ENCODE data around the gene RALGPS1.

RALGPS1 gene

DNA sequence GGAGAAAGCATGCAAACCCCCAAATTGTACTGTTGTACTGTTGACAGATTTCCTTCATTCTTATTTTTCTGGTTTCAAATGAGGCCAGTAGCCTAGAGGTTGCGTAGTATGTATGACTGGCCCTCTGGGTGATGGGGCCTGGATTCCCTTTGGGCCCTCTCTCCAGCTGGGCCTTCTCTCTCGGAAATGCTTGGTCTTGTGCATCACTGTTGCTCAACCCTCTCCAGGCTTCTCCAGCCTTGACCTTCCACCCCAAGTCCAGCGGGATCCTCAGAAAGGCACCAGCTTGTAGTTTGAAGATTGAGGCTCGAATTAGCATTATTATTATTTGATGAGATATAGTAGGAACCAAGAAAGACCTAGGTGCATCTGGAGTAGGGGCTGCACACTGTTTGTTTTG, 120.8 kb downstream of the RALGPS1 start:
- Histone ChIP-seq H3F3A (ENCODE audit: control insufficient read depth, insufficient read depth) (no peaks in the 10 kb centered on the region), H3K27me3 (ENCODE audit: control insufficient read depth, low read length) (no peaks in the 10 kb centered on the region), H3K9me2 (replicated peaks; ENCODE audit: control insufficient read depth, low read length) (no peaks in the 10 kb centered on the region), H3K9me3 (ENCODE audit: control insufficient read depth, insufficient read depth, low read length) (no peaks in the 10 kb centered on the region), H3K4me1 (ENCODE audit: control insufficient read depth, low read length) (no peaks in the 10 kb centered on the region), H3K79me2 (ENCODE audit: control insufficient read depth, low read length) (no peaks in the 10 kb centered on the region), H3K36me3 (ENCODE audit: control insufficient read depth, low read length) (no peaks in the 10 kb centered on the region), H3K4me2 (ENCODE audit: low read length) (no peak overlapping the region), H3K27ac (ENCODE audit: low read depth, low read length) (no peak overlapping the region), H4K20me1 (ENCODE audit: control insufficient read depth, insufficient read depth, low read depth, low read length) (no peaks in the 10 kb centered on the region), H3K4me3 (ENCODE audit: low read length) (no peak overlapping the region)
- TF ChIP-seq, protein P1, sequence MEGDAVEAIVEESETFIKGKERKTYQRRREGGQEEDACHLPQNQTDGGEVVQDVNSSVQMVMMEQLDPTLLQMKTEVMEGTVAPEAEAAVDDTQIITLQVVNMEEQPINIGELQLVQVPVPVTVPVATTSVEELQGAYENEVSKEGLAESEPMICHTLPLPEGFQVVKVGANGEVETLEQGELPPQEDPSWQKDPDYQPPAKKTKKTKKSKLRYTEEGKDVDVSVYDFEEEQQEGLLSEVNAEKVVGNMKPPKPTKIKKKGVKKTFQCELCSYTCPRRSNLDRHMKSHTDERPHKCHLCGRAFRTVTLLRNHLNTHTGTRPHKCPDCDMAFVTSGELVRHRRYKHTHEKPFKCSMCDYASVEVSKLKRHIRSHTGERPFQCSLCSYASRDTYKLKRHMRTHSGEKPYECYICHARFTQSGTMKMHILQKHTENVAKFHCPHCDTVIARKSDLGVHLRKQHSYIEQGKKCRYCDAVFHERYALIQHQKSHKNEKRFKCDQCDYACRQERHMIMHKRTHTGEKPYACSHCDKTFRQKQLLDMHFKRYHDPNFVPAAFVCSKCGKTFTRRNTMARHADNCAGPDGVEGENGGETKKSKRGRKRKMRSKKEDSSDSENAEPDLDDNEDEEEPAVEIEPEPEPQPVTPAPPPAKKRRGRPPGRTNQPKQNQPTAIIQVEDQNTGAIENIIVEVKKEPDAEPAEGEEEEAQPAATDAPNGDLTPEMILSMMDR (IDR thresholded peaks at IDR 0.05; ENCODE audit: low read depth, low read length, poor library complexity, severe bottlenecking), result no peak
- no peak for TF ChIP-seq EZH2phosphoT487 (IDR thresholded peaks at IDR 0.05; ENCODE audit: borderline replicate concordance, low read length)

- no peaks in the 10 kb centered on the region for H3K36me3 ChIP-seq (ENCODE audit: control insufficient read depth, low read length)
- no peaks in the 10 kb centered on the region for H3K4me1 ChIP-seq (ENCODE audit: control insufficient read depth, low read length)
- TF ChIP-seq EZH2phosphoT487 (IDR thresholded peaks at IDR 0.05; ENCODE audit: borderline replicate concordance, low read length), result no peak
- TF ChIP-seq, protein P1 (IDR thresholded peaks at IDR 0.05; ENCODE audit: low read depth, low read length, poor library complexity, severe bottlenecking), result no peak
- H3K4me3 ChIP-seq (ENCODE audit: low read length), result no peak overlapping the region
- no peaks in the 10 kb centered on the region for H3K9me3 ChIP-seq (ENCODE audit: control insufficient read depth, insufficient read depth, low read length)
- H3K27me3 ChIP-seq (ENCODE audit: control insufficient read depth, low read length), result no peaks in the 10 kb centered on the region
- no peak overlapping the region for H3K27ac ChIP-seq (ENCODE audit: low read depth, low read length)
- no peaks in the 10 kb centered on the region for H3F3A ChIP-seq (ENCODE audit: control insufficient read depth, insufficient read depth)
- H4K20me1 ChIP-seq (ENCODE audit: control insufficient read depth, insufficient read depth, low read depth, low read length), result no peaks in the 10 kb centered on the region
- no peaks in the 10 kb centered on the region for H3K9me2 ChIP-seq (replicated peaks; ENCODE audit: control insufficient read depth, low read length)
- H3K79me2 ChIP-seq (ENCODE audit: control insufficient read depth, low read length), result no peaks in the 10 kb centered on the region
- no peak overlapping the region for H3K4me2 ChIP-seq (ENCODE audit: low read length)
Measured at GRCh38 chr9:127035948-127036347, 121.4 kb downstream of the RALGPS1 start.

- Histone ChIP-seq H3K9me2 (replicated peaks; ENCODE audit: control insufficient read depth, low read length) (no peaks in the 10 kb centered on the region), H3K4me1 (ENCODE audit: control insufficient read depth, low read length) (no peaks in the 10 kb centered on the region), H3K4me2 (ENCODE audit: low read length) (no peak overlapping the region), H3K9me3 (ENCODE audit: control insufficient read depth, insufficient read depth, low read length) (no peaks in the 10 kb centered on the region), H4K20me1 (ENCODE audit: control insufficient read depth, insufficient read depth, low read depth, low read length) (no peaks in the 10 kb centered on the region), H3K27ac (ENCODE audit: low read depth, low read length) (no peak overlapping the region), H3F3A (ENCODE audit: control insufficient read depth, insufficient read depth) (no peaks in the 10 kb centered on the region), H3K36me3 (ENCODE audit: control insufficient read depth, low read length) (no peaks in the 10 kb centered on the region), H3K79me2 (ENCODE audit: control insufficient read depth, low read length) (no peaks in the 10 kb centered on the region), H3K4me3 (ENCODE audit: low read length) (no peak overlapping the region), H3K27me3 (ENCODE audit: control insufficient read depth, low read length) (no peaks in the 10 kb centered on the region)
- TF ChIP-seq, protein P1 (IDR thresholded peaks at IDR 0.05; ENCODE audit: low read depth, low read length, poor library complexity, severe bottlenecking), result no peak
- TF ChIP-seq EZH2phosphoT487 (IDR thresholded peaks at IDR 0.05; ENCODE audit: borderline replicate concordance, low read length), result no peak
Measured at GRCh38 chr9:127036437-127036836, 121.9 kb downstream of the RALGPS1 start.

GRCh38 chr9:127038531-127038930, 123.9 kb downstream of the RALGPS1 start:
- H4K20me1 ChIP-seq (ENCODE audit: control insufficient read depth, insufficient read depth, low read depth, low read length), result no peaks in the 10 kb centered on the region
- no peaks in the 10 kb centered on the region for H3K9me3 ChIP-seq (ENCODE audit: control insufficient read depth, insufficient read depth, low read length)
- H3K4me3 ChIP-seq (ENCODE audit: low read length), result no peak overlapping the region
- no peaks in the 10 kb centered on the region for H3K36me3 ChIP-seq (ENCODE audit: control insufficient read depth, low read length)
- TF ChIP-seq EZH2phosphoT487 (IDR thresholded peaks at IDR 0.05; ENCODE audit: borderline replicate concordance, low read length), result no peak
- TF ChIP-seq, protein P1 (IDR thresholded peaks at IDR 0.05; ENCODE audit: low read depth, low read length, poor library complexity, severe bottlenecking), result no peak
- H3K79me2 ChIP-seq (ENCODE audit: control insufficient read depth, low read length), result no peaks in the 10 kb centered on the region
- no peak overlapping the region for H3K27ac ChIP-seq (ENCODE audit: low read depth, low read length)
- no peaks in the 10 kb centered on the region for H3K4me1 ChIP-seq (ENCODE audit: control insufficient read depth, low read length)
- H3K4me2 ChIP-seq (ENCODE audit: low read length), result no peak overlapping the region
- no peaks in the 10 kb centered on the region for H3K27me3 ChIP-seq (ENCODE audit: control insufficient read depth, low read length)
- H3K9me2 ChIP-seq (replicated peaks; ENCODE audit: control insufficient read depth, low read length), result no peaks in the 10 kb centered on the region
- H3F3A ChIP-seq (ENCODE audit: control insufficient read depth, insufficient read depth), result no peaks in the 10 kb centered on the region

All from DOHH2 (cell line).